K562 (cell line): ENCODE results near the gene NISCH. TPM values are rescaled to one million over a fixed set of nuclear protein-coding genes. Genes with fewer than 3 reads are reported as not detected.

Source experiments
- ATAC-seq: fragments of 200-7000 bp; cut with Tn5 transposase; 3 replicates; pipeline ENCODE4 v1.9.1; 2020; ENCODE audit warnings: moderate library complexity
- BruUV-seq: library from RNA; stranded (reverse); fragments of 400-500 nt; replicated peaks from 2 replicates; lab custom pipeline; 2021; lab: Mats Ljungman, UMichigan
- CTCF ChIA-PET: fragments of 300-600 bp; formaldehyde crosslinking; extraction: SDS; loops from one replicate; lab custom pipeline; 2021; ENCODE audit warnings: low intra/inter-chr PET ratio; lab: Yijun Ruan, JAX
- POLR2A ChIA-PET: fragments of 300-600, 350-650 bp; sonication (Branson Sonifier 250); formaldehyde crosslinking; extraction: SDS; loops from one replicate; lab custom pipeline; 2021; ENCODE audit warnings: antibody characterized with exemption, inconsistent platforms; lab: Yijun Ruan, JAX
- DNase-seq, 4 experiments: peaks; one replicate each; pipeline versions ENCODE4 v3.0.0 to v3.0.0-alpha.2; 2011 to 2018; ENCODE audit warnings: low spot score in 3 of 4, mixed read lengths in 3 of 4; ENCODE audit errors: extremely low read depth in 1 of 4
- FAIRE-seq: peaks from 2 replicates; lab custom pipeline; 2011; peaks lifted over from hg19 to GRCh38; lab: Jason Lieb, UNC
- H2AFZ ChIP-seq: 2 replicates; pipeline ENCODE4 v1.6.0; 2011; ENCODE audit warnings: low read depth, low read length, control low read depth, inconsistent platforms
- H3K27ac ChIP-seq: fragments of 200-600 bp; 3 replicates; pipeline ENCODE4 v1.8.0; 2011; ENCODE audit warnings: low read depth, mild to moderate bottlenecking, control low read depth, inconsistent platforms, low read length, moderate library complexity, mixed read lengths; ENCODE audit errors: extremely low read depth
- H3K27me3 ChIP-seq, 2 experiments: fragments of 300-600 bp in 1 of 2; 2 replicates in 1 of 2; 3 replicates in 1 of 2; pipeline versions ENCODE4 v1.6.0 to v1.8.0; 2011; ENCODE audit warnings: inconsistent platforms in 2 of 2, low read length in 2 of 2, mild to moderate bottlenecking in 1 of 2, mixed read lengths in 1 of 2, moderate library complexity in 1 of 2; ENCODE audit not compliant: control insufficient read depth in 2 of 2, insufficient read depth in 2 of 2
- H3K36me3 ChIP-seq: fragments of 300-600 bp; 3 replicates; pipeline ENCODE4 v1.8.0; 2011; ENCODE audit warnings: mild to moderate bottlenecking, low read length, inconsistent platforms; ENCODE audit not compliant: control insufficient read depth, insufficient read depth
- H3K4me1 ChIP-seq, 2 experiments: fragments of 200-600 bp in 1 of 2; replicated peaks in 1 of 2; 2 replicates in 1 of 2; 3 replicates in 1 of 2; pipeline versions ENCODE4 v1.5.1 to v1.8.0; 2011; ENCODE audit warnings: inconsistent platforms in 2 of 2, low read length in 2 of 2, mild to moderate bottlenecking in 1 of 2, mixed read lengths in 1 of 2, moderate library complexity in 1 of 2; ENCODE audit not compliant: control insufficient read depth in 2 of 2, insufficient read depth in 2 of 2
- H3K4me2 ChIP-seq: 2 replicates; pipeline ENCODE4 v1.6.1; 2011; ENCODE audit warnings: low read length, control low read depth, inconsistent platforms, mixed read lengths; ENCODE audit not compliant: insufficient read depth
- H3K4me3 ChIP-seq: fragments of 200-600 bp; sonication (generic), shearing (Covaris generic); 2 replicates; pipeline ENCODE4 v1.5.1; 2016; ENCODE audit warnings: control low read depth, inconsistent platforms
- H3K79me2 ChIP-seq: fragments of 200-600 bp; 3 replicates; pipeline ENCODE4 v1.8.0; 2011; ENCODE audit warnings: low read length, inconsistent platforms; ENCODE audit not compliant: control insufficient read depth, insufficient read depth
- H3K9ac ChIP-seq, 2 experiments: 2 replicates each; pipeline versions ENCODE4 v1.6.0 to v1.6.1; 2011; ENCODE audit warnings: low read depth in 2 of 2, low read length in 2 of 2, control low read depth in 1 of 2, inconsistent platforms in 1 of 2, mild to moderate bottlenecking in 1 of 2, mixed read lengths in 1 of 2; ENCODE audit not compliant: insufficient read depth in 1 of 2
- H3K9me1 ChIP-seq: one replicate; pipeline ENCODE4 v1.6.0; 2011; ENCODE audit warnings: inconsistent platforms, mild to moderate bottlenecking, low read length, moderate library complexity; ENCODE audit not compliant: control insufficient read depth, insufficient read depth
- H3K9me3 ChIP-seq: replicated peaks from 2 replicates; pipeline ENCODE4 v1.5.1; 2011; ENCODE audit warnings: low read depth, low read length, inconsistent platforms; ENCODE audit not compliant: control insufficient read depth, insufficient read depth
- H4K20me1 ChIP-seq: replicated peaks from 2 replicates; pipeline ENCODE4 v1.6.1; 2011; ENCODE audit warnings: low read length, inconsistent platforms, mixed read lengths; ENCODE audit not compliant: control insufficient read depth, insufficient read depth
- HCFC1 ChIP-seq: IDR thresholded peaks from 2 replicates; pipeline ENCODE4 v1.6.1; 2012; ENCODE audit warnings: low read depth, low read length, improper control_type of control experiment
- RBM17 ChIP-seq: fragments of 200-400 bp; formaldehyde crosslinking; IDR thresholded peaks from 2 replicates; pipeline ENCODE4 v1.6.1; 2017; ENCODE audit warnings: low read depth, mild to moderate bottlenecking, low read length, borderline replicate concordance
- WGBS: fragments of 100-300 bp; shearing (Covaris generic); methylation state at CpG from one replicate; pipeline ENCODE4 v1.1.6; 2016; ENCODE audit warnings: low coverage, mixed read lengths; ENCODE audit not compliant: insufficient coverage; ENCODE audit errors: missing lambda C conversion rate; 5-methylcytosine and 5-hydroxymethylcytosine counted together
- in situ Hi-C: fragments of 300-500 bp; cut with MboI; formaldehyde crosslinking; loops from 4 replicates; pipeline ENCODE4 v1.15.0; 2018; ENCODE audit warnings: inconsistent platforms, mixed read lengths
- intact Hi-C: fragments of 100-400 bp; cut with micrococcal nuclease; formaldehyde crosslinking; loops from 2 replicates; pipeline ENCODE4 v1.14.2; 2022
- polyA plus RNA-seq, 8 experiments: library from polyadenylated mRNA; depleted of rRNA in 4 of 8; stranded (reverse) in 5 of 8; unstranded in 3 of 8; fragments of >200 nt; fragmentation: Nextera tagmentation in 2 of 8; fragmentation: Illumina TruSeq in 1 of 8; extraction: Ambion mirVana in 2 of 8; extraction: Trizol in 1 of 8; gene quantifications; 2 replicates each; pipeline versions ENCODE4 v1.2.1 to v1.2.3, GENCODE V29; 2011 to 2014; ENCODE audit warnings: inconsistent platforms in 1 of 8, missing spikeins in 1 of 8
- total RNA-seq, 7 experiments: library from RNA; depleted of rRNA in 6 of 7; stranded (reverse); fragments of >200 nt in 6 of 7; fragmentation: Illumina TruSeq in 2 of 7; extraction: Trizol in 2 of 7; gene quantifications; 2 replicates each; pipeline versions ENCODE4 v1.2.1 to v1.2.3, GENCODE V29; 2011 to 2021; ENCODE audit warnings: low replicate concordance in 1 of 7

NISCH gene
- total and polyA plus RNA-seq, 9 of the 15 experiments (the other 6 are each of a cell fraction or from before 2014, with no cell fraction given): 0.44 to 43.5 (median 23.4) TPM

DNA sequence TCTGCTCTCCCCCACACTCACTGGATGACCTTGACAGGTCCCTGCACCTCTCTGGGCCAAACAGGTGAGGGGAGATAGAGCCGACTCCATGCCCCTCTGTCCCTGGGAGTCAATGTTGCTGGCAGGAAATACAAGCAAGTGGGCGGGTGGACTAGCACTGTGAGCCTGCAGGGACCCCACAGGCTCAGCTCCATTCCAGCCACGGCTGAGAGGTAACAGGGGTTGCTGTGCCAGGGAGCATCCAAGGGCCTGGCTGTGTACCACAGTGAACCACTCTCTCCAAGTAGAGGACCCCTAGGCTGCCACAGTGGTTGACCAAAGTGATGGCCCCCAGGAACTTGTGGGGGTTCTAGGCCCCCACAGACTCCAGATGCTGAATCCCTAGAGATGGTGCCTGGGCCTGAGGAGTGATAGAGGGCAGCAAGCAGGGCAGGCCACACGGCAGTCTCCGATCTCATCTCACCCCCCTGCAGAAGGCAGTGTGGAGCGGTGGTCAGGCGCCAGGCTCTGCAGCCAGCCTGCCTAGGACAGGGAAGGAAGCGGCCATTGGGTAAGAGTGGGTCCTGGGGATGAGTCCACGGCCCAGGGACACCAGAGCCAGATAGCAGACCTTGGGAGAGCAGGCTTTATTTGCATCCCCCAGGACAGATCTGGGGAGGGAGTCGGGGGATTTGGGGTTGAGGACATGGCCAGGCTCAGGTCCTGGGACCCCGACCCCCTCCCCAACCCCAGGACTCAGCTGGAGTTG, 4.7 kb upstream of the NISCH start:
- H3K9me1 ChIP-seq: no peaks in the 10 kb centered on the region
- H4K20me1 ChIP-seq: no peaks in the 10 kb centered on the region
- H3K9me3 ChIP-seq: no peaks in the 10 kb centered on the region
- H3K79me2 ChIP-seq: peaks cover 5% of the 10 kb centered on the region
- no peak overlapping the region for H2AFZ ChIP-seq
- H3K9ac ChIP-seq: 0 out of 4 replicates have a peak overlapping the region, but pooled peaks of 1 of the 2 experiments have one; percentile 45
- WGBS: 70% methylated on average over 8 of the region's 11 CpGs
- no peak overlapping the region for H3K27ac ChIP-seq
- H3K4me1 ChIP-seq: peaks cover 11 to 50% of the 10 kb centered on the region in 2 experiments; a peak in 4 of 5 replicates
- FAIRE-seq (no peak), DNase-seq (no peak), ATAC-seq (no peak)
- no peak overlapping the region for H3K4me2 ChIP-seq
- in situ Hi-C loops: no loop called here
- no peak for TF ChIP-seq RBM17
- TF ChIP-seq HCFC1: no peak
- intact Hi-C loops: loop anchor here (10.0 kb wide), 1 partner anchor 234 kb away; the partner anchor contains the start of genes GNL3 and PBRM1
- POLR2A ChIA-PET: interaction anchor here (0.8 to 0.9 kb wide), 2 partner anchors 8 to 30 kb away, joined by 3 to 6 read pairs; no protein-coding TSS in a partner anchor
- no peaks in the 10 kb centered on the region for H3K36me3 ChIP-seq
- H3K4me3 ChIP-seq: no peak overlapping the region
- H3K27me3 ChIP-seq: no peaks in the 10 kb centered on the region
- CTCF ChIA-PET: no interaction called here
- no TSS peak for BruUV-seq
